ENCODE data around the gene LYZL1. TPM values are rescaled to one million over a fixed set of nuclear protein-coding genes. Genes with fewer than 3 reads are reported as not detected.
"Not testable (repeated sequence)": the region's sequence is repeated elsewhere in the genome, so short reads cannot be mapped to it uniquely, and the experiment has no call there.

Gene LYZL1
- total RNA-seq, 1 experiment from 2014 or later = not detected

GRCh38 chr10:29332061-29332760 is 43.3 kb downstream of the LYZL1 start:
- Histone ChIP-seq H3K27me3 (no peaks in the 10 kb centered on the region), H3K36me3 (no peaks in the 10 kb centered on the region), H3K4me3 (no peak overlapping the region), H3K9me3 (peaks cover 5% of the 10 kb centered on the region; the same call in 1 of the 2 replicates)
- no peak for DNase-seq

GRCh38 chr10:29332761-29333148 is 43.9 kb downstream of the LYZL1 start:
- no peak for DNase-seq
- H3K4me3 ChIP-seq = no peak overlapping the region
- H3K9me3 ChIP-seq = peaks cover 3% of the 10 kb centered on the region; the same call in 1 of the 2 replicates
- H3K27me3 ChIP-seq = no peaks in the 10 kb centered on the region
- H3K36me3 ChIP-seq = no peaks in the 10 kb centered on the region

- not testable (repeated sequence) for H3K4me3 ChIP-seq, H3K27me3 ChIP-seq, H3K36me3 ChIP-seq, H3K9me3 ChIP-seq, DNase-seq
Observed at GRCh38 chr10:29337526-29337925, 48.7 kb downstream of the LYZL1 start.

- Histone ChIP-seq H3K27me3 (peaks cover 2% of the 10 kb centered on the region; the same call in 1 of the 2 replicates), H3K9me3 (peaks cover 8% of the 10 kb centered on the region), H3K4me3 (no peak overlapping the region), H3K36me3 (no peaks in the 10 kb centered on the region)
- DNase-seq = no peak
Observed at GRCh38 chr10:29343607-29344038, 54.8 kb downstream of the LYZL1 start.

GRCh38 chr10:29344073-29344820 is 55.4 kb downstream of the LYZL1 start:
- Histone ChIP-seq H3K27me3 (peaks cover 2% of the 10 kb centered on the region; the same call in 1 of the 2 replicates), H3K9me3 (peaks cover 8% of the 10 kb centered on the region), H3K36me3 (no peaks in the 10 kb centered on the region), H3K4me3 (no peak overlapping the region)
- DNase-seq = peak; percentile 36

GRCh38 chr10:29345144-29345909 is 56.5 kb downstream of the LYZL1 start:
- Histone ChIP-seq H3K4me3 (no peak overlapping the region), H3K36me3 (no peaks in the 10 kb centered on the region), H3K9me3 (peaks cover 8% of the 10 kb centered on the region), H3K27me3 (peaks cover 2% of the 10 kb centered on the region; the same call in 1 of the 2 replicates)
- DNase-seq = no peak

GRCh38 chr10:29345910-29346209 is 57.0 kb downstream of the LYZL1 start:
- Histone ChIP-seq H3K27me3 (peaks cover 2% of the 10 kb centered on the region; the same call in 1 of the 2 replicates), H3K9me3 (peaks cover 8% of the 10 kb centered on the region), H3K36me3 (no peaks in the 10 kb centered on the region), H3K4me3 (no peak overlapping the region)
- no peak for DNase-seq

GRCh38 chr10:29346296-29347001 is 57.6 kb downstream of the LYZL1 start:
- H3K9me3 ChIP-seq = peaks cover 8% of the 10 kb centered on the region
- no peak overlapping the region for H3K4me3 ChIP-seq
- peaks cover 2% of the 10 kb centered on the region; the same call in 1 of the 2 replicates for H3K27me3 ChIP-seq
- no peaks in the 10 kb centered on the region for H3K36me3 ChIP-seq
- no peak for DNase-seq

GRCh38 chr10:29348836-29349235 is 60.0 kb downstream of the LYZL1 start:
- Histone ChIP-seq H3K36me3 (no peaks in the 10 kb centered on the region), H3K9me3 (no peaks in the 10 kb centered on the region), H3K27me3 (peaks cover 2% of the 10 kb centered on the region; the same call in 1 of the 2 replicates), H3K4me3 (no peak overlapping the region)
- no peak for DNase-seq

GRCh38 chr10:29353305-29353704 is 64.4 kb downstream of the LYZL1 start:
- Histone ChIP-seq H3K36me3 (no peaks in the 10 kb centered on the region), H3K27me3 (no peaks in the 10 kb centered on the region), H3K4me3 (no peak overlapping the region), H3K9me3 (no peaks in the 10 kb centered on the region)
- no peak for DNase-seq

- DNase-seq = no peak
- H3K9me3 ChIP-seq = no peaks in the 10 kb centered on the region
- H3K4me3 ChIP-seq = no peak overlapping the region
- no peaks in the 10 kb centered on the region for H3K27me3 ChIP-seq
- H3K36me3 ChIP-seq = no peaks in the 10 kb centered on the region
Observed at GRCh38 chr10:29353887-29354561, 65.2 kb downstream of the LYZL1 start.

GRCh38 chr10:29355411-29355991 is 66.6 kb downstream of the LYZL1 start:
- Histone ChIP-seq H3K27me3 (no peaks in the 10 kb centered on the region), H3K9me3 (no peaks in the 10 kb centered on the region), H3K4me3 (no peak overlapping the region), H3K36me3 (no peaks in the 10 kb centered on the region)
- DNase-seq = no peak

- DNase-seq = no peak
- Histone ChIP-seq H3K4me3 (no peak overlapping the region), H3K9me3 (no peaks in the 10 kb centered on the region), H3K27me3 (no peaks in the 10 kb centered on the region), H3K36me3 (no peaks in the 10 kb centered on the region)
Observed at GRCh38 chr10:29356931-29357330, 68.1 kb downstream of the LYZL1 start.

GRCh38 chr10:29358010-29358616 is 69.2 kb downstream of the LYZL1 start:
- DNase-seq = no peak
- H3K4me3 ChIP-seq = no peak overlapping the region
- no peaks in the 10 kb centered on the region for H3K27me3 ChIP-seq
- no peaks in the 10 kb centered on the region for H3K9me3 ChIP-seq
- no peaks in the 10 kb centered on the region for H3K36me3 ChIP-seq

GRCh38 chr10:29360215-29360853 is 71.5 kb downstream of the LYZL1 start:
- not testable (repeated sequence) for H3K27me3 ChIP-seq, H3K36me3 ChIP-seq, DNase-seq, H3K4me3 ChIP-seq, H3K9me3 ChIP-seq
